Mucosa of stomach (tissue), 1 donor: ENCODE measurements around the gene ATP9B.

ENCODE experiments used
- H3K27me3 ChIP-seq: one replicate; pipeline ENCODE4 v1.7.0; 2013; ENCODE audit warnings: mild to moderate bottlenecking, low read length; ENCODE audit not compliant: control insufficient read depth, insufficient read depth
- H3K36me3 ChIP-seq: one replicate; pipeline ENCODE4 v1.7.0; 2013; ENCODE audit warnings: low read length; ENCODE audit not compliant: control insufficient read depth, insufficient read depth
- H3K4me1 ChIP-seq: one replicate; pipeline ENCODE4 v1.7.0; 2013; ENCODE audit warnings: mild to moderate bottlenecking, low read length; ENCODE audit not compliant: control insufficient read depth, insufficient read depth
- H3K4me3 ChIP-seq: one replicate; pipeline ENCODE4 v1.7.0; 2013; ENCODE audit warnings: low read length
- H3K9ac ChIP-seq: one replicate; pipeline ENCODE4 v1.7.0; 2013; ENCODE audit warnings: mild to moderate bottlenecking, low read length, moderate library complexity
- H3K9me3 ChIP-seq: one replicate; pipeline ENCODE4 v1.7.0; 2013; ENCODE audit warnings: mild to moderate bottlenecking, low read length, moderate library complexity; ENCODE audit not compliant: control insufficient read depth
- donor health status: Pancreatic carcinoma.

Gene ATP9B

DNA sequence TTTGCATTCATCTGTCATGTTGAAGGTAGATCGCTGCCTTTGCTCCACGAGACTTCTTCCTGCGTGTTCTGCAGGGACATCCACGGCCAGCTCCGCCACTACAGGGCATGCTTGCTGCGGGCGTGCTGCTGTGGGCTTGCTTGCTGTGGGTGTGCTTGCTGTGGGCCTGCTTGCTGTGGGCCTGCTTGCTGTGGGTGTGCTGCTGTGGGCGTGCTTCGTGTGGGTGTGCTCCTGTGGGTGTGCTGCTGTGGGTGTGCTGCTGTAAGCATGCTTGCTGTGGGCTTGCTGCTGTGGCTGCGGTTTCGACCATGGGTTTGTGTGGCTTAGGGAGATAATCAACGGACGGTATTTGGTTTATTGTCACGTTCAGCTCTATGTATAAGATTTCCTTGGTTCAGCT is 165.2 kb downstream of the ATP9B start:
- H3K4me3 ChIP-seq: no peak overlapping the region
- no peaks in the 10 kb centered on the region for H3K27me3 ChIP-seq
- no peaks in the 10 kb centered on the region for H3K4me1 ChIP-seq
- H3K9ac ChIP-seq: no peak overlapping the region
- no peaks in the 10 kb centered on the region for H3K9me3 ChIP-seq
- no peaks in the 10 kb centered on the region for H3K36me3 ChIP-seq

DNA sequence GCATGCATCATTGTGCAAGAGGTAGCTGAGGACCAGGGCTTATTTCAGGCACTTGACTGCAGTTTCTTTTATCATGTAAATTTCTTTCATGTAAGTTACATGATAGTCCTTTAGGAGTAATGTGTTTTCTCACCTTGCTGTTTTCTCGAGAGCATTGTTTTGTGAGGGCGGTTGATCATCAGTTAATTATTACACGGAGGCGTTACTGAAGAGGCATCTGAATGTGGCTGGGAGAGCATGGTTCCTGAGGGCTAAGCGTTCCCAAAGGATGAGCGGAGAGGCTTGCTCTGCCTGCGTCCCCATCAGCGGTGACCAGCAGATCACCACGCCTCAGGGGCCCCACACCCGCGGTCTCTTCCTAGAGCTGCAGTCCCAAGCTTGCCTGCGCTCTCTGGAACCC is 170.4 kb downstream of the ATP9B start:
- no peak overlapping the region for H3K4me3 ChIP-seq
- H3K27me3 ChIP-seq: no peaks in the 10 kb centered on the region
- no peaks in the 10 kb centered on the region for H3K4me1 ChIP-seq
- no peaks in the 10 kb centered on the region for H3K36me3 ChIP-seq
- no peaks in the 10 kb centered on the region for H3K9me3 ChIP-seq
- H3K9ac ChIP-seq: no peak overlapping the region

DNA sequence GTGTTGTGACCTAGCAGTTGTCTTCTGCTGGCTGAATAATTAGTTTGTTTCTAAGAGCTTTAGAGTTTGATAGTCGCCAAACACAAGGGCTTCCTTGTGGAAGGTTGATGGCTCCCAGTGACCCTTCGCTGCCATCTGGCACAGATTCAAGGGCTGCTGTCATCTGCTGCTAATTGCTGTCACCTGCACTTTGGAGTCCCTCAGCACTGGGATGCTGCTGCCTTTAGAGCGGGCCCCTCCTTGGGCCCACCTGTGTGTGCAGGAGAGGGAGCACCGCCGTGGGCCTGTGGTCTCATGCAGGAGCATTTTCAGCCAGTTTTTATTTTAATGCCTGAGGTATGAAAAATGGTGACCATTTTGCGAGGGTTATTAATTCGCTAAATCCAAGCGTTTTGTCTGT is 172.6 kb downstream of the ATP9B start:
- Histone ChIP-seq H3K4me3 (no peak overlapping the region), H3K36me3 (no peaks in the 10 kb centered on the region), H3K4me1 (no peaks in the 10 kb centered on the region), H3K9me3 (no peaks in the 10 kb centered on the region), H3K9ac (no peak overlapping the region), H3K27me3 (no peaks in the 10 kb centered on the region)

DNA sequence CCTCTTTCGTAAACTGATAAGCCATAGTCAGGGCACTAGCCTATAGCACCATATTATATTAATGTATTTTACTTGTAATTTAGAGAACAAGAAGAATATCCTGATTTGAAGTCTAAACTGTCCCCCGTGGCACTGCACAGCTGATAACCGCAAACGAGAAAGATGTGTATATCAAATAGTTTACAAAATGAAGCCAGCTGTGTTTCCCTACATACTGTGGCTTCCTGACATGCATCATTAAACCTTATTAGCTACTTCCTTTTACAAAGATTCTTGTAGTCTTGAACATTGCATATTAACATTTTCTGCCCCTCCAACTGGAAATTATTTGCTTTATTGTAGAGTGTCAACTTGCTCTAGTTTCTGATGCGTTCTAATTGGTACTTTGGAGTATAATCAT is 173.1 kb downstream of the ATP9B start:
- Histone ChIP-seq H3K4me3 (no peak overlapping the region), H3K9me3 (no peaks in the 10 kb centered on the region), H3K9ac (no peak overlapping the region), H3K36me3 (no peaks in the 10 kb centered on the region), H3K27me3 (no peaks in the 10 kb centered on the region), H3K4me1 (no peaks in the 10 kb centered on the region)

DNA sequence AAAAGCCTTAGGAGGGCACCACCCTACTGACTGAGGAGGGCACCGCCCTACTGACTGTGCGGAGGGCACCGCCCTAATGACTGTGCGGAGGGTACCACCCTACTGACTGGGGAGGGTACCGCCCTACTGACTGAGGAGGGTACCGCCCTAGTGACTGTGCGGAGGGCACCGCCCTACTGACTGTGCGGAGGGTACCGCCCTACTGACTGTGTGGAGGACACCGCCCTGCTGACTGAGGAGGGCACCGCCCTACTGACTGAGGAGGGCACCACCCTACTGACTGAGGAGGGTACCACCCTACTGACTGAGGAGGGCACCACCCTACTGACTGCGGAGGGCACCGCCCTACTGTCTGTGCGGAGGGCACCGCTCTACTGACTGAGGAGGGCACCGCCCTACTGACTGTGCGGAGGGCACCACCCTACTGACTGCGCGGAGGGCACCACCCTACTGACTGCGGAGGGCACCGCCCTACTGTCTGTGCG is 176.4 kb downstream of the ATP9B start:
- Histone ChIP-seq H3K9me3 (no peaks in the 10 kb centered on the region), H3K27me3 (no peaks in the 10 kb centered on the region), H3K4me1 (no peaks in the 10 kb centered on the region), H3K36me3 (no peaks in the 10 kb centered on the region), H3K9ac (no peak overlapping the region), H3K4me3 (no peak overlapping the region)

GRCh38 chr18:79246309-79247108 is 177.3 kb downstream of the ATP9B start:
- Histone ChIP-seq H3K36me3 (no peaks in the 10 kb centered on the region), H3K9ac (no peak overlapping the region), H3K4me1 (no peaks in the 10 kb centered on the region), H3K27me3 (no peaks in the 10 kb centered on the region), H3K4me3 (no peak overlapping the region), H3K9me3 (no peaks in the 10 kb centered on the region)

GRCh38 chr18:79248495-79249060 is 179.4 kb downstream of the ATP9B start:
- Histone ChIP-seq H3K4me3 (no peak overlapping the region), H3K36me3 (no peaks in the 10 kb centered on the region), H3K27me3 (no peaks in the 10 kb centered on the region)

DNA sequence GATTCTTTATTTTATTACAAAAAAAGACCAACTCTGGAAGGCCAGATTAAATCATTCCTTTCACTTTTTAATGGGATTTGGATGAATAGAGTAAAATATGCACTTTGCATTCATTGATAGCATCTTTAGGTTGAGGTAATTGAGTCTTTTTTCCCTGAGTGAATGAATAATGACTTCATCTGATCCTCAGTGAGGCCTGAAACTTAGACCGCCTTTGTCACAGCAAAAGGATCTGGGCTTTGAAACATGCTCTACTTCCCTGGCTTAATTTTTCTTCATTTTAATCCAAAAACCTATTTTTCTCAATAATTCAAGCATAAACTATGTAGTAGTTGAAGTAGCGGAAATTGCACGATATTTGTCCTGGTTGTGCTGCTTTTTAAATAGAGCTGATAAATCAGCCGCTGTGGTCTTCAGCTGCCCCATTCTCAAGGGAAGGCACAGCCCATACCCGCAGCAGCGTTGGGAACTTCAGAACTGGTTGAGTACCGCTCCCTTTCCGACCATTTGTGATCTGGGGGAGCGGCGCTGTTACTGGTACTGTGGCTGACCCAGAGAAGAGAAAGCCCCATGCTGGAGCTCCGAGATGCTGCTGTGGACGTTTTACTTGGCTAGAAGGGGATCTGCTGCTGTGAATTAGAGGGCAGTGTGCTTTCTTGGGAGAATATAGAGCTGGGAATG is 181.2 kb downstream of the ATP9B start:
- no peaks in the 10 kb centered on the region for H3K27me3 ChIP-seq
- H3K9ac ChIP-seq: no peak overlapping the region
- no peaks in the 10 kb centered on the region for H3K9me3 ChIP-seq
- H3K4me3 ChIP-seq: no peak overlapping the region
- H3K4me1 ChIP-seq: no peaks in the 10 kb centered on the region
- H3K36me3 ChIP-seq: no peaks in the 10 kb centered on the region

More at GRCh38 chr18:79248495-79249060, 179.4 kb downstream of the ATP9B start:
- Histone ChIP-seq H3K9me3 (no peaks in the 10 kb centered on the region), H3K9ac (no peak overlapping the region), H3K4me1 (no peaks in the 10 kb centered on the region)

DNA sequence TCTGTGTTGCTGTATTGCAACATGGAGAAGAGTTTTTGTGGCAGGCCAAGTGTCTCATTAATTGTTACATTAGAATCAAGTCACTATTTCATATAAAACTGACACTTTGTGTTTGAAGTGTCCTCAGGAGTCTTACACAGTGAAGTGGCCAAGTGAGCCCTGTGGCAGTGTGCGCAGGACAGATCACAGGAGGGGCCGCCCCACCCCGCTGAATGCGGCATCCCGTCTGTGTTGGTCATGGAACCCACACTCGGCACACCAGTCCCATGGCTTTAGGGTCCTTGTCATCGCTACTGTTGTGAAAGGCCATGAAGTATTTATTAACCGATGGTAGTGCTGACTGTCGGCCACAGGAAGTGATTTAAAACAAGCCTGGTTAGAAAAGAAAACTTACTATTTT is 181.8 kb downstream of the ATP9B start:
- no peaks in the 10 kb centered on the region for H3K36me3 ChIP-seq
- H3K4me3 ChIP-seq: no peak overlapping the region
- no peaks in the 10 kb centered on the region for H3K27me3 ChIP-seq
- no peaks in the 10 kb centered on the region for H3K4me1 ChIP-seq
- no peak overlapping the region for H3K9ac ChIP-seq
- H3K9me3 ChIP-seq: no peaks in the 10 kb centered on the region

GRCh38 chr18:79252904-79253633 is 183.9 kb downstream of the ATP9B start:
- no peak overlapping the region for H3K9ac ChIP-seq
- no peaks in the 10 kb centered on the region for H3K9me3 ChIP-seq
- H3K4me3 ChIP-seq: no peak overlapping the region
- H3K36me3 ChIP-seq: no peaks in the 10 kb centered on the region
- H3K4me1 ChIP-seq: no peaks in the 10 kb centered on the region
- no peaks in the 10 kb centered on the region for H3K27me3 ChIP-seq

DNA sequence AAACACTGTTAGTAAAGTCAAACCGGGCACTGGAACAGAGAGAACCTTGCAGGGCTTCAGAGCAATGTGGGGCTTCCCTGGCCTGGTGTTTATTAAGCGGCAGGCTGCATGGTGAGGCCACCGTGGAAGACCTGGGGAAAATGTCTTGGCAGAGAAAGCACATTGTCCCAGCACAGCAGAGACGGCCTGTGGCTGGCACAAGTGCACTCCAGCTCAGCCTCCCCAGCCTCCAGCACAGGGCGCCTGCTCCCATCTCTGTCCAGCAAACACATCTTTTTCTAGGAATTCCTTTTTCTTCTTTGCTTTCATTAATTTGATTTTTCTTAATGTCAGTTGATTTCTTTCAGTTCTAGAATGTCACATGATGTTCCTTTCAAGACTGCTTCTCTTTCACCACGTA is 188.3 kb downstream of the ATP9B start:
- no peaks in the 10 kb centered on the region for H3K36me3 ChIP-seq
- H3K9me3 ChIP-seq: no peaks in the 10 kb centered on the region
- H3K27me3 ChIP-seq: no peaks in the 10 kb centered on the region
- H3K9ac ChIP-seq: no peak overlapping the region
- no peaks in the 10 kb centered on the region for H3K4me1 ChIP-seq
- no peak overlapping the region for H3K4me3 ChIP-seq

- Histone ChIP-seq H3K36me3 (no peaks in the 10 kb centered on the region), H3K4me3 (no peak overlapping the region), H3K27me3 (no peaks in the 10 kb centered on the region), H3K9me3 (no peaks in the 10 kb centered on the region), H3K9ac (no peak overlapping the region), H3K4me1 (no peaks in the 10 kb centered on the region)
These were observed 189.3 kb downstream of the ATP9B start for GRCh38 chr18:79258447-79258846.
